ENCODE data around the gene CRTC3.
"Not testable (repeated sequence)": the region's sequence is repeated elsewhere in the genome, so short reads cannot be mapped to it uniquely, and the experiment has no call there.

The CRTC3 gene

DNA sequence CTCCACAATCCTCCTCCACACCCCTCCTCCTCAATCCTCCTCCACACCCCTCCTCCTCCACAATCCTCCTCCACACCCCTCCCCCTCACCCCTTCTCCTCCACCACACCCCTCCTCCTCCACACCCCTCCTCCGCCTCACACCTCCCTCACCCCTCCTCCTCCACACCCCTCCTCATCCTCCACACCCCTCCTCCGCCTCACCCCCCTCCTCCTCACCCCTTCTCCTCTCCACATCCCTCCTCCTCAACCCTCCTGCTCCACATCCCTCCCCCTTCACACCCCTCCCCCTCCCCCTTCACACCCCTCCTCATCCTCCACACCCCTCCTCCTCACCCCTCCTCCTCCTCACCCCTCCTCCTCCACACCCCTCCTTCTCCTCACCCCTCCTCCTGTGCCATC, 117.6 kb downstream of the CRTC3 start:
- no peak overlapping the region for H2AFZ ChIP-seq (ENCODE audit: low read depth, low read length)
- no peak overlapping the region for H3K4me3 ChIP-seq (ENCODE audit: low read length)
- H3K36me3 ChIP-seq (ENCODE audit: insufficient read depth, low read length), result peaks cover 14% of the 10 kb centered on the region
- peaks cover 1% of the 10 kb centered on the region for H3K9me3 ChIP-seq (ENCODE audit: low read length)
- H3K27me3 ChIP-seq (ENCODE audit: insufficient read depth, low read length), result no peaks in the 10 kb centered on the region
- peaks cover 6% of the 10 kb centered on the region for H3K4me1 ChIP-seq (ENCODE audit: insufficient read depth, low read length)

DNA sequence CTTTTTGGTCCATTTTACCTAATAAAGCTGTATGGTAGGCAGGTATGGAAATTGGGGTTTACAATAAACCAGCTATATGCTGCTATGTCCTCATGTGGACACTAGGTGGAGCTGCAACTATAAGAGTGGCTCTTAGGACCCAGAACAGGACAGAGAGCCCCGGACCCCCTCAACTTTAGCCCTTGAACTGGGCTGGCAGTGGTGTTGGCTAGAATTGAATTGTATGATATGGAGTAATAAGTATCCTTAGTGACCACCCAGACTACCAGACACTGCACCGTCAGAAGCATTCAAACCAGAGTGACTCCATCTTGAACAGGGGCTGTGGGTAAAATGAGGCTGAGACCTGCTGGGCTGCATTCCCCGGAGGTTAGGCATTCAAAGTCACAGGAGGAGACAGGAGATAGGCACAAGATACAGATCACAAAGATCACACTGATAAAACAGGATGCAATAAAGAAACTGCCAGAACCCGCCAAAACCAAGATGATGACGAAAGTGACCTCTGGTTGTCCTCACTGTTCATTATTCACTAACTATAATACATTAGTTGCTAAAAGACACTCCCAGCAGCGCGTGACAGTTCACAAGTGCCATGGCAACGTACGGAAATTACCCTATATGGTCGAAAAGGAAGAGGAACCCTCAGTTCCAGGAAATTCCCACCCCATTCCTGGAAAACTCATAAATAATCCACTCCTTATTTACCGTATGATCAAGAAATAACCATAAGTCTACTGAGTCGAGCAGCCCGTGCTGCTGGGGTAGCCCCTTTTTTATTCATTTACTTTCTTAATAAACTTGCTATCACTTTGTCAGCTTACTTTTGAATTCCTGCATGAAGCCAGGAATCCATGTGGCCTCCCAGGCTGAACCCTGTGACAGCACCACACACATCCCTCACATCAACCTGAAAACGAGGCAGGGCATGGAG, 118.7 kb downstream of the CRTC3 start:
- H3K9me3 ChIP-seq (ENCODE audit: low read length), result no peaks in the 10 kb centered on the region
- H2AFZ ChIP-seq (ENCODE audit: low read depth, low read length), result no peak overlapping the region
- peaks cover 4% of the 10 kb centered on the region for H3K36me3 ChIP-seq (ENCODE audit: insufficient read depth, low read length)
- no peaks in the 10 kb centered on the region for H3K27me3 ChIP-seq (ENCODE audit: insufficient read depth, low read length)
- peaks cover 6% of the 10 kb centered on the region for H3K4me1 ChIP-seq (ENCODE audit: insufficient read depth, low read length)
- H3K4me3 ChIP-seq (ENCODE audit: low read length), result no peak overlapping the region

DNA sequence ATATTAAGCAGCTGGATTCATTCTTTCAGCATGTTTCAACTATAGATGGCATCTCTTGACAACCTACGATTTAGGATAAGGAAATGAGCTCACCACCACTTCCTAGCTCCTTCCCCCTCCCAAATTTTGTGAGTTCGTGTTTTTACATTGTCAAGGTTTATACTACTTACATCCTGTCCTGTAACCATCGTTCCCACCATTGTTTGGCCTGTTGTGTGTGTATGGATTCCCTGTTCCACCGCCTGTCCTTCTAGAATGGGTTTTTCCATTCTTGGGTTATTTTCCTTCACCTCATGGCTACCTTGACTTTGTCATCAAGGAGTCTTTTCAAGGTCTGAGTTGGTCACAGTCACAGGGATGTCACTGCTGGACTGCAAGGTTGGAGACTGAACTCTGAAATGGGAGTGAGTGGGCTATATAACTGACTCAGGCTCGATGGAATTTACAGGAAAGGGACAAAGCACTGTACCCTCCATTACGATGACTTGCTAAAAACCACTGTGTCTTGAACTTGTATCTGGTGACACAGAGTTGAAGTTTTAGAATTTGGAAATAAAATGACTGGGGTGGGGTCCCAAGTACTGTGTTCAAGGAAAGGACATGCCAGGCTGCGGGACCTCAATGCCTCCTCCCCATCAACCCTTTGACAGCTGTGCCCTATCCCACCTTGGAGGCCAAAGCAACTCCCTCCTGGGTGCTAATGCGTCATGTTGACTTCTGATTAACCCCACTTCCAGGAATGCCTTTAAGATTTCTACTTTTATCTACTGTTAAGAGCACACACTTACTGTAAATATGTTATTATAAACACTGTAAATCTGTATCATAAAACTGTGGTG, 120.6 kb downstream of the CRTC3 start:
- Histone ChIP-seq H3K27me3 (ENCODE audit: insufficient read depth, low read length) (no peaks in the 10 kb centered on the region), H3K4me1 (ENCODE audit: insufficient read depth, low read length) (peaks cover 6% of the 10 kb centered on the region), H3K4me3 (ENCODE audit: low read length) (no peak overlapping the region)

DNA sequence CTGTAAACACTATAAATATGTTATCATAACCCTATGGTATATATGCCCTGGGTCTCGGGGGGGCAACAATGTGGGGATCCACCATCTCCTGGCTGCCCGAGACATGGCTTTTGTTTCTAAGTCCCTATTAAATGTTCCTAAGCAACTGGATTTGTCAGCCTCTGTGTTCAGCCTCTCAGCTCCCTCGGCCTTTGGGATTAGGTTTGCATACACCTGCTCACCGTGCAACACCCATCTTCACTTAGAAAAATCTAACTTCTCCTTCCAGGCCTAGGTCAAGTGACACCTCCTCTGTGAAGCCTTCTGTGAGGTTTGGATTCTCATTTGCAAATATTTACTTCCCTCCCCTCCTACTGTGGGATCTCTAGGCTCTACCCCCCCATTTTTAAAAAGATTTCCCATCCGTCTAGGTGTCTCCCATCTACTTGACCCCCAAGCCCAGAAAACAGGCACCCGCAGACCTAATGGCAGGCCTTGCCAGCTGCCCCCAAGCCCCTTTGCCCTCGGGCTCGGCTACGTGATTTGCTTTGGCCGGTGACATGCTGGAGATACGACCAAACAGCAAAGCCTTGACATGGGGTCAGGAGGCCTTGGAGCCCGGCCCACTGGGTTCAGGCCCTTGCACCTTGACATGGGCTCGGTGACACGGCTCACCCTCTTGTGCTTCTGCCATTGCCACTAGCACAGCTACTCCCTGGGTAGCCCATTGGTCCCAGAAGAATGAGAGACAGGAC, 121.4 kb downstream of the CRTC3 start:
- no peak overlapping the region for H2AFZ ChIP-seq (ENCODE audit: low read depth, low read length)
- H3K36me3 ChIP-seq (ENCODE audit: insufficient read depth, low read length), result no peaks in the 10 kb centered on the region
- H3K9me3 ChIP-seq (ENCODE audit: low read length), result no peaks in the 10 kb centered on the region
- no peaks in the 10 kb centered on the region for H3K27me3 ChIP-seq (ENCODE audit: insufficient read depth, low read length)
- no peak overlapping the region for H3K4me3 ChIP-seq (ENCODE audit: low read length)
- H3K4me1 ChIP-seq (ENCODE audit: insufficient read depth, low read length), result peaks cover 6% of the 10 kb centered on the region

More for the DNA sequence above, 120.6 kb downstream of the CRTC3 start:
- H3K36me3 ChIP-seq (ENCODE audit: insufficient read depth, low read length), result no peaks in the 10 kb centered on the region
- no peaks in the 10 kb centered on the region for H3K9me3 ChIP-seq (ENCODE audit: low read length)
- H2AFZ ChIP-seq (ENCODE audit: low read depth, low read length), result no peak overlapping the region

DNA sequence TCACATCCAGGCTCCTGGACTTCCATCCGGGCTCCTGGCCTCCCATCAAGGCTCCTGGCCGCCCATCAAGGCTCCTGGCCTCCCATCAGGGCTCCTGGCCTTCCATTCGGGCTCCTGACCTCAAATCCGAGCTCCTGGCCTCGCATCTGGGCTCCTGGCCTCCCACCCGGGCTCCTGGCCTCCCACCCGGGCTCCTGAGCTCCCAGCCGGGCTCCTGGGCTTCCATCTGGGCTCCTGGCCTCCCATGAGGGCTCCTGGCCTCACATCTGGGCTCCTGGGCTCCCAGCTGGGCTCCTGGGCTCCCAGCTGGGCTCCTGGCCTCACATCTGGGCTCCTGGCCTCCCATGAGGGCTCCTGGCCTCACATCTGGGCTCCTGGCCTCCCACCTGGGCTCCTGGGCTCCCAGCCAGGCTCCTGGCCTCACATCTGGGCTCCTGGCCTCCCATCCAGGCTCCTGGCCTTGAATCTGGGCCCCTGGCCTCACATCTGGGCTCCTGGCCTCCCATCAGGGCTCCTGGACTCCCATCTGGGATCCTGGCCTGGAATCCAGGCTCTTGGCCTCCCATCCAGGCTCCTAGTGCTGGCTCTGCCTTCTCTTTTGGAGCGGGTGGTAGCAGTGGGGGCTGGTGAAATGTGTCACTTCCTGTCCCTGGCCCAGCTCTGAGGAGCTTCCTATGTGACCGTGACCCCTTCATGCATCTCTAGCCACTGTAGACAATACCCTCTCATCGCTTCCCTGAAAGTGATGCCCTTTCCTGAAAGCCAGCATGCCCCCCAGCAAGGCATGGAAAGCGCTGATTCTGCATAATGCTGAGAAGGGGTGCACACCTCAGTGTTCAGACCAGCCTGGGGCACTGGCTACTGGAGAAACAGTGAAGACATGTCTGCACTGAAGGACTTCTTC, 124.8 kb downstream of the CRTC3 start:
- H3K27me3 ChIP-seq (ENCODE audit: insufficient read depth, low read length), result no peaks in the 10 kb centered on the region
- H3K4me3 ChIP-seq (ENCODE audit: low read length), result no peak overlapping the region
- no peaks in the 10 kb centered on the region for H3K9me3 ChIP-seq (ENCODE audit: low read length)
- no peaks in the 10 kb centered on the region for H3K36me3 ChIP-seq (ENCODE audit: insufficient read depth, low read length)
- no peak overlapping the region for H2AFZ ChIP-seq (ENCODE audit: low read depth, low read length)
- no peaks in the 10 kb centered on the region for H3K4me1 ChIP-seq (ENCODE audit: insufficient read depth, low read length)

DNA sequence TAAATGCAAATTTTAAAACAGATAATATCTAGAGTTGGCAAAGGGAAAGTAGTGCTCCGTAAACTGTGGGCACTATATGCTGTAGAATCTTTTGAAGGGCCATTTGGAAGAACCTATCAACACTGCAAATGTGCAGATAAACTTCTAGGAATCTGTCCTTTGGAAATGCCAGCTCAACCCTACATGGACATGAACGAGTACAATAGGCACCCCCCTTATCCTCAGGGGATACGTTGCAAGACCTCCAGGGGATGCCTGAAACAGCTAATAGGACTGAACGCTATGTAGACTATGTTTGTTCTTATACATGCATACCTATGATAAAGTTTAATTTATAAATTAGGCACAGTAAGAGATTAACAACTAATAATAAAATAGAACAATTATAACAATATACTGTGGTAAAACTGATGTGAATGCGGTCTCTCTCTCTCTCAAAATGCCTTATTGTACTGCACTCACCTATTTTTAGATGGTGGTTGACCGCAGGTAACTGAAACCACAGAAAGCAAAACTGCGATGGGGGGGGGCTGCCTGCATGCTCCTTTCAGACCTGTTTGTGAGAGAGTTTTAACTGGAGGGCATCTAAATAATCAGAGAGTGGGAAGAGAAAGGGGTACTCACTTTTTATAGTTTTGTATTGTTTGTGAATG, 127.9 kb downstream of the CRTC3 start:
- not testable (repeated sequence) for H3K4me1 ChIP-seq (ENCODE audit: insufficient read depth, low read length); H3K9me3 ChIP-seq (ENCODE audit: low read length); H3K36me3 ChIP-seq (ENCODE audit: insufficient read depth, low read length); H2AFZ ChIP-seq (ENCODE audit: low read depth, low read length); H3K27me3 ChIP-seq (ENCODE audit: insufficient read depth, low read length); H3K4me3 ChIP-seq (ENCODE audit: low read length)

DNA sequence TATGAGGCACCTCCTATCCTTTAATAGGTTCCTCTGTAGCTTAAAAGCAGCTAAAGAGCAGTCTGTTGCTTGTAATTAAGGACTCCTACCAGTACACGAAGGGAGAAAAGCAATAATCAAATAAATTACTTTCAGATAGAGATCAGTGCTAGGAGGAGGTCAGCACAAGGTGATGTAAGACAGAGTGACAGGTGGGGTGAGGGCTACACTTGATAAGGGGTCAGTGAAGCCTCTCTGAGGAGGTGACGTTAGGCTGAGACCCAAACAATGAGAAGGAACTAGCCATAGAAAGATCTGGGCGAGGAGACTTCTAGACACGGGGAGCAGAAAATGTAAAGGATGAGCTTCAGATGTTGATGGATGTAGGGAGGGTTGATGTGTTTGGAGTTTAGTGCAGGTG, 129.8 kb downstream of the CRTC3 start:
- no peaks in the 10 kb centered on the region for H3K27me3 ChIP-seq (ENCODE audit: insufficient read depth, low read length)
- no peak overlapping the region for H3K4me3 ChIP-seq (ENCODE audit: low read length)
- H3K9me3 ChIP-seq (ENCODE audit: low read length), result no peaks in the 10 kb centered on the region
- H3K4me1 ChIP-seq (ENCODE audit: insufficient read depth, low read length), result no peaks in the 10 kb centered on the region
- no peaks in the 10 kb centered on the region for H3K36me3 ChIP-seq (ENCODE audit: insufficient read depth, low read length)
- no peak overlapping the region for H2AFZ ChIP-seq (ENCODE audit: low read depth, low read length)

DNA sequence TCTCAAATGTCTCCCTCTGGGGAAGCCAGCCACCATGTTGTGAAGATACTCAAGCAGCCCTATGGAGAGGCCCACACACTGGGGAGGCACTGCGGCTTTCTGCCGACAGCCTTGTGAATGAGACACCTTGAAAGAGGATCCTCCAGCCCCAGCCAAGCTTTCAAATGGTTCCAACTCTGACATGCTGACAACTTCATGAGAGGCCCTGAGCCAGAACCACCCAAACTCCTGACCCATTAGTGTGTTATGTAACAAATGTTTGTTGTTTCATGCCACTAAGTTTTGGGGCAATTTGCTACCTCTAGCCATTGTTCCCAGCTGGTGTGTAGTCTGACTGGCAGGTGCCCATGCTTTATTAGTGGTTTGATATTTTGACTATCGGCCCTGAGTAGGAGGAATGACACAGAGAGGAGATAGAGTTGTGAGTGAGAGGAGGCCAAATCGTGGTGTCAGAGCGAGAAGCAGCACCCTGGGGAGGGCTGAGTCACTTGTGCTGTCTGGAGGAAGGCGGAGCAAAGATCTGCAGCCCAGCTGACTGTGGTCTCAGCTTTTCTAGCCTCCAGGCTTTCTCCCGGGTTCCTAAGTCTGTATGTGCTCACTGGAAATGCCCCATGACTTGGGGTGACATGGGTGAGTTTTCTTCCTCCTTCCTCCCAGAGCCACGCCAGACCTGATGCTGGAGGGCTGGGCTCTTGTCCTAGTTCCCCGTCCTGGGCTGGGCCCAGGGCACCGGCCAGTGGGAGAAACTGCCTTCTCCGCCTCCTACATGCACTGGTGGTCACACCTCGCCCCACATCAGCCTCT, 130.7 kb downstream of the CRTC3 start:
- Histone ChIP-seq H3K9me3 (ENCODE audit: low read length) (no peaks in the 10 kb centered on the region), H3K4me1 (ENCODE audit: insufficient read depth, low read length) (no peaks in the 10 kb centered on the region), H3K36me3 (ENCODE audit: insufficient read depth, low read length) (no peaks in the 10 kb centered on the region), H2AFZ (ENCODE audit: low read depth, low read length) (no peak overlapping the region), H3K27me3 (ENCODE audit: insufficient read depth, low read length) (no peaks in the 10 kb centered on the region), H3K4me3 (ENCODE audit: low read length) (no peak overlapping the region)

DNA sequence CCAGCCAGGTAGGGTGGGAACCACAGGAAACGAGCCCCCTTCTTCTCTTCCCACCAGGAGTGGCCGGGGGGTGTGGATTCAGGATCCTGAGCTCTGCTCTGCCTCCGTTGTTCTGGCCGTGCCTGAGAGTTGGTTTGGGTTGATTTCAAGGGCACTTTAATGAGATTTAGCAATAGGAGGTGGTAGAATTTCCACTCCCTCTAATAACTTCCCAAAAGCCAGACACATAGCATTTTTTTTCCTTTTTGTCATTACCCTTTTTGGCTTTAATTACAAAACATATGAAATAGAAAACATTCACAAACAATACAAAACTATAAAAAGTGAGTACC, 131.2 kb downstream of the CRTC3 start:
- H3K4me3 ChIP-seq (ENCODE audit: low read length); H2AFZ ChIP-seq (ENCODE audit: low read depth, low read length); H3K4me1 ChIP-seq (ENCODE audit: insufficient read depth, low read length); H3K9me3 ChIP-seq (ENCODE audit: low read length); H3K36me3 ChIP-seq (ENCODE audit: insufficient read depth, low read length); H3K27me3 ChIP-seq (ENCODE audit: insufficient read depth, low read length): not testable (repeated sequence)

DNA sequence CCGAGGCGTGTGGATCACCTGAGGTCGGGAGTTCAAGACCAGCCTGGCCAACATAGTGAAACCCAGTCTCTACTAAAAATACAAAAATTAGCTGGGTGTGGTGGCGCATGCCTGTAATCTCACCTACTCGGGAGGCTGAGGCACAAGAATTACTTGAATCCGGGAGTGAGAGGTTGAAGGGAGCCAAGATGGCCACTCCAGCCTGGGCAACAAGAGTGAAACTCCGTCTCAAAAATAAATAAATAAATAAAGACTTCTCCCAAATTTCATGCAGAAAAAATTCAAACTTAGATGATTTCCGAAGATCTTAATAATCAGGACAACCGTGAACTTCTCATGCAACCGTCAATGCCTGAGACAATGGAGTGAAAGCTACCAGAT, 134.3 kb downstream of the CRTC3 start:
- not testable (repeated sequence) for H3K9me3 ChIP-seq (ENCODE audit: low read length); H3K4me3 ChIP-seq (ENCODE audit: low read length); H3K4me1 ChIP-seq (ENCODE audit: insufficient read depth, low read length); H3K36me3 ChIP-seq (ENCODE audit: insufficient read depth, low read length); H3K27me3 ChIP-seq (ENCODE audit: insufficient read depth, low read length); H2AFZ ChIP-seq (ENCODE audit: low read depth, low read length)

DNA sequence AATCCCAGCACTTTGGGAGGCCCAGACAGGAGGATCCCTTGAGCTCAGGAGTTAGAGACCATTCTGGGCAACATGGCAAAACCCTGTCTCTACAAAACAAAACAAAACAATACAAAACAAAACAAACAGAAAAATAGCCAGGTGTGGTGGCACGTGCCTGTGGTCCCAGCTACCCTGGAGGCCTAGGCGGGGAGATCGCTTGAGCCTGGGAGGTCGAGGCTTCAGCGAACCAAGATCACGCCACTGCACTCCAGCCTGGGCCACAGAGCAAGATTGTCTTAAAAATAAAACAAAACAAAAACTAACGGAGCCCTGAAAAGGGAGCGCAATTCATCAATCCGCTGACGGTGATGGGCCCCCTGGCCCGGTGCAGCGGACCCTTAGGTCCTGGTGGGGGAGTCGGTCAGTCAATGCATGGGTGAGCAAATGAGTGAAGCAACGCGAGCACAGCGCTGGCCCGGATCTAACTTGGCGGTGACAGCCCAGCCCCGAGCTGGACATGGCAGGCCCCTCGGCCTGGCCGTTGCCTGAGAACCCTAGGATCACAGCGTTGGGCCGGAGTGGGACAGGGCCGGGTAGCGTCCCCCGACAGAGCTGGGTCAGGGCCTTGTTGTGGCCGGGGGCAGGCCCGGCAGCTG, 135.0 kb downstream of the CRTC3 start:
- Histone ChIP-seq H3K4me1 (ENCODE audit: insufficient read depth, low read length) (no peaks in the 10 kb centered on the region), H3K4me3 (ENCODE audit: low read length) (no peak overlapping the region), H2AFZ (ENCODE audit: low read depth, low read length) (no peak overlapping the region), H3K9me3 (ENCODE audit: low read length) (no peaks in the 10 kb centered on the region), H3K36me3 (ENCODE audit: insufficient read depth, low read length) (no peaks in the 10 kb centered on the region), H3K27me3 (ENCODE audit: insufficient read depth, low read length) (no peaks in the 10 kb centered on the region)

Data from neuron (in vitro differentiated cells).